ENCODE results near the gene CDHR3. TPM values are rescaled to one million over a fixed set of nuclear protein-coding genes. Genes with fewer than 3 reads are reported as not detected.

Gene CDHR3
- total RNA-seq, 1 donor from 2014 or later, result 3.1 TPM

DNA sequence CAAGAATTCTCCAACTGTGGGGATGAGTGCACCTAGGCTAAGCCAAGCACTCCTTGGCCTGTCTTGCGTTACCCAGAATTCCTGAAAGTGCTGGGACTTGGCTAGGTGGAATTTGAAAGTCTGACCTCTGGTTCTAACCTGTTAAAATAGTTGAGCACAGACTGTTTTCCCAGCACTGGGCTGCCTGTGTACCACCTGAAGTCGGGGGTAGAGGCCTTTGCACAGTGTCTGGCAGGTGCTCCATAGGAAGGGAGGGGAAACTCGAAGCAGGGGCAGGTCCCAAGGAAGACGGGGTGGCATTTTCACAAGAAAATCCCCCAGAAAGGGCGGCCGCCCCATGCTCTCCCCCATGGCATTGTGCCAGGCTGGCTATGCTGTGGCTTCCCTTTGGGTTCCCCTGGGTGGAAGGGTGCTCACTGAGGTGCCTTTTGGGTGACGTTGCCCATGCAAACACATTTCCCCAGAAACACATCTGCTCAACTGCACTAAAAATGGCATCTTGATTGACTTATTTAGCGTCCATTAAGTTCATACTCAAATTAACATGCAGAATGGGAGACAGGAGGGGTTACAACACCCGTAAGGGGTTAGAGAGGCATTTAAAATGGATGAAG lies 86.2 kb downstream of the CDHR3 start:
- TF ChIP-seq, protein P1, sequence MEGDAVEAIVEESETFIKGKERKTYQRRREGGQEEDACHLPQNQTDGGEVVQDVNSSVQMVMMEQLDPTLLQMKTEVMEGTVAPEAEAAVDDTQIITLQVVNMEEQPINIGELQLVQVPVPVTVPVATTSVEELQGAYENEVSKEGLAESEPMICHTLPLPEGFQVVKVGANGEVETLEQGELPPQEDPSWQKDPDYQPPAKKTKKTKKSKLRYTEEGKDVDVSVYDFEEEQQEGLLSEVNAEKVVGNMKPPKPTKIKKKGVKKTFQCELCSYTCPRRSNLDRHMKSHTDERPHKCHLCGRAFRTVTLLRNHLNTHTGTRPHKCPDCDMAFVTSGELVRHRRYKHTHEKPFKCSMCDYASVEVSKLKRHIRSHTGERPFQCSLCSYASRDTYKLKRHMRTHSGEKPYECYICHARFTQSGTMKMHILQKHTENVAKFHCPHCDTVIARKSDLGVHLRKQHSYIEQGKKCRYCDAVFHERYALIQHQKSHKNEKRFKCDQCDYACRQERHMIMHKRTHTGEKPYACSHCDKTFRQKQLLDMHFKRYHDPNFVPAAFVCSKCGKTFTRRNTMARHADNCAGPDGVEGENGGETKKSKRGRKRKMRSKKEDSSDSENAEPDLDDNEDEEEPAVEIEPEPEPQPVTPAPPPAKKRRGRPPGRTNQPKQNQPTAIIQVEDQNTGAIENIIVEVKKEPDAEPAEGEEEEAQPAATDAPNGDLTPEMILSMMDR (IDR thresholded peaks at IDR 0.05; ENCODE audit: insufficient read depth, low read depth, low read length), result no peak
- no peak for TF ChIP-seq EZH2 (IDR thresholded peaks at IDR 0.05; ENCODE audit: insufficient read depth, low read length)
- H4K20me1 ChIP-seq (ENCODE audit: insufficient read depth, low read length), result no peaks in the 10 kb centered on the region
- peaks cover 34% of the 10 kb centered on the region for H3K27me3 ChIP-seq (ENCODE audit: insufficient read depth, low read length)
- Mint-ChIP-seq H3K36me3 (ENCODE audit: low read depth, unreplicated experiment) (no peaks in the 10 kb centered on the region), H3K27ac (ENCODE audit: unreplicated experiment) (no peak overlapping the region), H3K4me3 (ENCODE audit: unreplicated experiment) (no peak overlapping the region), H3K9me3 (ENCODE audit: unreplicated experiment) (no peaks in the 10 kb centered on the region), H3K4me1 (ENCODE audit: low read depth, unreplicated experiment) (peaks cover 12% of the 10 kb centered on the region), H3K27me3 (ENCODE audit: low read depth, unreplicated experiment) (peaks cover 36% of the 10 kb centered on the region)
- H2AFZ ChIP-seq (ENCODE audit: low read depth, low read length), result no peak overlapping the region
- H3K36me3 ChIP-seq (ENCODE audit: insufficient read depth, low read length), result no peaks in the 10 kb centered on the region
- no peak overlapping the region for H3K9ac ChIP-seq (ENCODE audit: low read length)
- H3K27ac ChIP-seq (ENCODE audit: low read depth, low read length), result no peak overlapping the region
- no peak for DNase-seq (ENCODE audit: low read depth)
- no peak for FAIRE-seq
- no peak overlapping the region for H3K4me3 ChIP-seq (ENCODE audit: insufficient read depth, low read depth, low read length)
- H3K9me3 ChIP-seq (ENCODE audit: insufficient read depth, low read depth, low read length), result no peaks in the 10 kb centered on the region
- no peak overlapping the region for H3K4me2 ChIP-seq (ENCODE audit: low read length)
- no peaks in the 10 kb centered on the region for H3K4me1 ChIP-seq (ENCODE audit: insufficient read depth, low read length)
- no peaks in the 10 kb centered on the region for H3K79me2 ChIP-seq (ENCODE audit: insufficient read depth, low read length)

- H3K4me3 ChIP-seq (ENCODE audit: insufficient read depth, low read depth, low read length), result no peak overlapping the region
- no peak overlapping the region for H2AFZ ChIP-seq (ENCODE audit: low read depth, low read length)
- no peaks in the 10 kb centered on the region for H3K4me1 ChIP-seq (ENCODE audit: insufficient read depth, low read length)
- H3K9ac ChIP-seq (ENCODE audit: low read length), result no peak overlapping the region
- H3K9me3 ChIP-seq (ENCODE audit: insufficient read depth, low read depth, low read length), result no peaks in the 10 kb centered on the region
- H4K20me1 ChIP-seq (ENCODE audit: insufficient read depth, low read length), result no peaks in the 10 kb centered on the region
- Mint-ChIP-seq H3K4me1 (ENCODE audit: low read depth, unreplicated experiment) (peaks cover 12% of the 10 kb centered on the region), H3K27me3 (ENCODE audit: low read depth, unreplicated experiment) (peaks cover 30% of the 10 kb centered on the region), H3K4me3 (ENCODE audit: unreplicated experiment) (no peak overlapping the region), H3K36me3 (ENCODE audit: low read depth, unreplicated experiment) (no peaks in the 10 kb centered on the region), H3K9me3 (ENCODE audit: unreplicated experiment) (no peaks in the 10 kb centered on the region), H3K27ac (ENCODE audit: unreplicated experiment) (no peak overlapping the region)
- TF ChIP-seq, protein P1 (IDR thresholded peaks at IDR 0.05; ENCODE audit: insufficient read depth, low read depth, low read length), result no peak
- no peak for TF ChIP-seq EZH2 (IDR thresholded peaks at IDR 0.05; ENCODE audit: insufficient read depth, low read length)
- DNase-seq (ENCODE audit: low read depth), result peak; percentile 31
- no peak overlapping the region for H3K27ac ChIP-seq (ENCODE audit: low read depth, low read length)
- no peak for FAIRE-seq
- no peaks in the 10 kb centered on the region for H3K79me2 ChIP-seq (ENCODE audit: insufficient read depth, low read length)
- H3K27me3 ChIP-seq (ENCODE audit: insufficient read depth, low read length), result peaks cover 29% of the 10 kb centered on the region
- no peak overlapping the region for H3K4me2 ChIP-seq (ENCODE audit: low read length)
- no peaks in the 10 kb centered on the region for H3K36me3 ChIP-seq (ENCODE audit: insufficient read depth, low read length)
Observed at GRCh38 chr7:106050002-106050745, 87.1 kb downstream of the CDHR3 start.

- no peaks in the 10 kb centered on the region for H3K9me3 Mint-ChIP-seq (ENCODE audit: unreplicated experiment)
- no peaks in the 10 kb centered on the region for H3K36me3 ChIP-seq (ENCODE audit: insufficient read depth, low read length)
- DNase-seq (ENCODE audit: low read depth) (peak; percentile 52), FAIRE-seq (no peak)
- H3K4me3 ChIP-seq (ENCODE audit: insufficient read depth, low read depth, low read length), result no peak overlapping the region
- no peaks in the 10 kb centered on the region for H4K20me1 ChIP-seq (ENCODE audit: insufficient read depth, low read length)
- H3K4me1 ChIP-seq (ENCODE audit: insufficient read depth, low read length), result no peaks in the 10 kb centered on the region
- H3K4me1 Mint-ChIP-seq (ENCODE audit: low read depth, unreplicated experiment), result peaks cover 12% of the 10 kb centered on the region
- H3K36me3 Mint-ChIP-seq (ENCODE audit: low read depth, unreplicated experiment), result no peaks in the 10 kb centered on the region
- no peak for TF ChIP-seq EZH2 (IDR thresholded peaks at IDR 0.05; ENCODE audit: insufficient read depth, low read length)
- TF ChIP-seq, protein P1 (IDR thresholded peaks at IDR 0.05; ENCODE audit: insufficient read depth, low read depth, low read length), result no peak
- no peak overlapping the region for H3K4me3 Mint-ChIP-seq (ENCODE audit: unreplicated experiment)
- peaks cover 24% of the 10 kb centered on the region for H3K27me3 ChIP-seq (ENCODE audit: insufficient read depth, low read length)
- H3K27me3 Mint-ChIP-seq (ENCODE audit: low read depth, unreplicated experiment), result peaks cover 24% of the 10 kb centered on the region
- no peak overlapping the region for H3K27ac ChIP-seq (ENCODE audit: low read depth, low read length)
- H3K9me3 ChIP-seq (ENCODE audit: insufficient read depth, low read depth, low read length), result no peaks in the 10 kb centered on the region
- no peaks in the 10 kb centered on the region for H3K79me2 ChIP-seq (ENCODE audit: insufficient read depth, low read length)
- no peak overlapping the region for H2AFZ ChIP-seq (ENCODE audit: low read depth, low read length)
- no peak overlapping the region for H3K4me2 ChIP-seq (ENCODE audit: low read length)
- peak overlapping the region; percentile 64 for H3K27ac Mint-ChIP-seq (ENCODE audit: unreplicated experiment)
- H3K9ac ChIP-seq (ENCODE audit: low read length), result no peak overlapping the region
Observed at GRCh38 chr7:106050746-106051117, 87.7 kb downstream of the CDHR3 start.
